Epithelial cell of prostate (primary cell): ENCODE results near the gene WWOX.

Source experiments
- DNase-seq: peaks from one replicate; pipeline ENCODE4 v3.0.0-alpha.2; 2011; ENCODE audit warnings: low read depth, low spot score
- H3K27ac ChIP-seq: fragments of 450-650 bp; 2 replicates; pipeline ENCODE4 v1.5.1; 2017; ENCODE audit warnings: mild to moderate bottlenecking

WWOX gene

DNA sequence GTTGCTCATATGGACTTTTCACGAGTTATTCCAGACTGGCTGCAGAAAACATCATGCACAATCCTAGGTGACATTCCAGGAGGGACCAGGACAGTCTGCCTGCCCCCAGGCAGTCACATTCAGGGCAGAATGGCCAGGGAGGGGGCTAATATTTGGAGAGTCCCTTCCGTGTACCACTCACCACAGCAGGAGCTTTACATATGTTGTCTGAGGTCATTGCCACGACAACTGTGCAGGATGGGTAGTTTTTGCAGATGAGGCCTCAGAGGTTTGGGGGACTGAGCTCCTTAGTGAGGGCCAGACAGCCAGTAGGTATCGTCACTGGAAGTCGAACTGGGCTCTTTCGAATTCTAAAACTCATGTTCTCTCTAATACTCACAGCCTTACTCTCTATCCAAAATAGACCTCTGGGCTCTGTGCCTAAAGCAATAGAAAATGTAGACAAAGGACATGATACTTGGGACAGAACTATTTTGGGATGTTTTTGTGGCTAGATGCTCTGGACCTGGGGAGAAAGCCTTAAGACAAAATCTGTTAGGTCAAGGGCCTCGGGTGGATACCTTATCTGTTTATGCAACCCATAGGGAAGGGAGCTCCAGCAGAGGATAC is 1162.6 kb downstream of the WWOX start:
- H3K27ac ChIP-seq = no peak overlapping the region
- DNase-seq = no peak
